Measurements from ENCODE around the gene MGST1. TPM values are rescaled to one million over a fixed set of nuclear protein-coding genes. Genes with fewer than 3 reads are reported as not detected.

Gene MGST1
- total RNA-seq, 1 experiment from 2014 or later = 30.0 TPM

DNA sequence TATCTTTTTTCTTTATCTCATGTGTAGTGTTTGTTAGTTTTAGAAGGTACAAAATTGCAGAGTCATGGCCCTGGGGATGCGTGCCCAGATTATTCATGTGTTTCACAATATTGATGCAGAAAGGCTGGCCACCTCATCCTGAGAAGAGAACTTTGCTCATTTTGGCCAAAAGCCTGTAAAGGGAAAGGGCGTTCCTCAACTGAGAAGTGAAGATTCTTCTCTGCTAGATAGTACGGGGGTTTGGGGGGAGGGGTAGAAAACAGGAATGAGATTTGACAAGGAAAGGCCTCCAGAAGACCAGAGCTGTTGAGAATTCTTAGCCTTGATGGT is 1.7 kb downstream of the MGST1 start:
- POLR2A ChIA-PET (ENCODE audit: low non-redundant PET) = no interaction called here
- no peaks in the 10 kb centered on the region for H3K27me3 ChIP-seq (replicated peaks; ENCODE audit: insufficient read depth, low read depth, low read length, poor library complexity)
- no peak overlapping the region for H3K27ac ChIP-seq (ENCODE audit: low read depth, low read length, poor library complexity, severe bottlenecking)
- no peak overlapping the region for H3K4me3 ChIP-seq (ENCODE audit: low read depth, low read length, poor library complexity, severe bottlenecking)
- CTCF ChIA-PET = no interaction called here
- H3K4me1 ChIP-seq (ENCODE audit: insufficient read depth, low read length, poor library complexity, severe bottlenecking) = no peaks in the 10 kb centered on the region
- no TSS peak for BruUV-seq (replicated peaks)
- intact Hi-C loops (cut with micrococcal nuclease; ENCODE audit: unreplicated experiment) = no loop called here
- no peaks in the 10 kb centered on the region for H3K9me3 ChIP-seq (ENCODE audit: low read depth, low read length, poor library complexity, severe bottlenecking)
- H3K36me3 ChIP-seq (ENCODE audit: insufficient read depth, low read length, poor library complexity, severe bottlenecking) = no peaks in the 10 kb centered on the region
- DNase-seq (ENCODE audit: low spot score) = no peak
- no peak for TF ChIP-seq EZH2 (IDR thresholded peaks at IDR 0.05; ENCODE audit: borderline replicate concordance, low read depth, low read length, poor library complexity, severe bottlenecking)
- TF ChIP-seq, protein P1, sequence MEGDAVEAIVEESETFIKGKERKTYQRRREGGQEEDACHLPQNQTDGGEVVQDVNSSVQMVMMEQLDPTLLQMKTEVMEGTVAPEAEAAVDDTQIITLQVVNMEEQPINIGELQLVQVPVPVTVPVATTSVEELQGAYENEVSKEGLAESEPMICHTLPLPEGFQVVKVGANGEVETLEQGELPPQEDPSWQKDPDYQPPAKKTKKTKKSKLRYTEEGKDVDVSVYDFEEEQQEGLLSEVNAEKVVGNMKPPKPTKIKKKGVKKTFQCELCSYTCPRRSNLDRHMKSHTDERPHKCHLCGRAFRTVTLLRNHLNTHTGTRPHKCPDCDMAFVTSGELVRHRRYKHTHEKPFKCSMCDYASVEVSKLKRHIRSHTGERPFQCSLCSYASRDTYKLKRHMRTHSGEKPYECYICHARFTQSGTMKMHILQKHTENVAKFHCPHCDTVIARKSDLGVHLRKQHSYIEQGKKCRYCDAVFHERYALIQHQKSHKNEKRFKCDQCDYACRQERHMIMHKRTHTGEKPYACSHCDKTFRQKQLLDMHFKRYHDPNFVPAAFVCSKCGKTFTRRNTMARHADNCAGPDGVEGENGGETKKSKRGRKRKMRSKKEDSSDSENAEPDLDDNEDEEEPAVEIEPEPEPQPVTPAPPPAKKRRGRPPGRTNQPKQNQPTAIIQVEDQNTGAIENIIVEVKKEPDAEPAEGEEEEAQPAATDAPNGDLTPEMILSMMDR (conservative IDR thresholded peaks at IDR 0.05; ENCODE audit: low read depth, low read length) = no peak

DNA sequence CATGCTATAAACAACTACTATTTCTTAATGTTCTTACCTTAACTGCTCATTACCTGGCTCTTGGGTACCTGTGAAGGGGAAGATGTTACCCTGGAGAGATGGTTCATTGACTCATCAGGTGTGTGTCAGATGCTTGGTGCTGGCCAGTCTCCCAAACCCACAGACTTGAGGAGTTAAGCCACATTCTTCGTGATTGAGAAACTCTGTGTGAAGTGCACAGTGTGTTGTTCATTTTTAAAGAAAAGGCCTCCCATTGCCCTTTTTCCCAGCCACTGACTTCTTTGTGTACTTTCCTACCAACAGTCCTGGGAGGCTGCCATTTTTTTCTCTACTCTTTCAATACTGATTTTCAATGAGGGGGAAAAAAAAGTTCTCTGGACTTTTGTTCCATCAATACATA is 3.2 kb downstream of the MGST1 start:
- no peak for DNase-seq (ENCODE audit: low spot score)
- POLR2A ChIA-PET (ENCODE audit: low non-redundant PET) = no interaction called here
- CTCF ChIA-PET = interaction anchor here (0.5 kb wide), 1 partner anchor 144 kb away, joined by 3 read pairs; no protein-coding TSS in a partner anchor
- no peak overlapping the region for H3K27ac ChIP-seq (ENCODE audit: low read depth, low read length, poor library complexity, severe bottlenecking)
- no peaks in the 10 kb centered on the region for H3K9me3 ChIP-seq (ENCODE audit: low read depth, low read length, poor library complexity, severe bottlenecking)
- H3K4me1 ChIP-seq (ENCODE audit: insufficient read depth, low read length, poor library complexity, severe bottlenecking) = no peaks in the 10 kb centered on the region
- TF ChIP-seq, protein P1 (conservative IDR thresholded peaks at IDR 0.05; ENCODE audit: low read depth, low read length) = no peak
- TF ChIP-seq EZH2 (IDR thresholded peaks at IDR 0.05; ENCODE audit: borderline replicate concordance, low read depth, low read length, poor library complexity, severe bottlenecking) = no peak
- no TSS peak for BruUV-seq (replicated peaks)
- no peak overlapping the region for H3K4me3 ChIP-seq (ENCODE audit: low read depth, low read length, poor library complexity, severe bottlenecking)
- no peaks in the 10 kb centered on the region for H3K27me3 ChIP-seq (replicated peaks; ENCODE audit: insufficient read depth, low read depth, low read length, poor library complexity)
- intact Hi-C loops (cut with micrococcal nuclease; ENCODE audit: unreplicated experiment) = loop anchor here (10.0 kb wide), 1 partner anchor 366 kb away; no protein-coding TSS in a partner anchor
- H3K36me3 ChIP-seq (ENCODE audit: insufficient read depth, low read length, poor library complexity, severe bottlenecking) = no peaks in the 10 kb centered on the region

DNA sequence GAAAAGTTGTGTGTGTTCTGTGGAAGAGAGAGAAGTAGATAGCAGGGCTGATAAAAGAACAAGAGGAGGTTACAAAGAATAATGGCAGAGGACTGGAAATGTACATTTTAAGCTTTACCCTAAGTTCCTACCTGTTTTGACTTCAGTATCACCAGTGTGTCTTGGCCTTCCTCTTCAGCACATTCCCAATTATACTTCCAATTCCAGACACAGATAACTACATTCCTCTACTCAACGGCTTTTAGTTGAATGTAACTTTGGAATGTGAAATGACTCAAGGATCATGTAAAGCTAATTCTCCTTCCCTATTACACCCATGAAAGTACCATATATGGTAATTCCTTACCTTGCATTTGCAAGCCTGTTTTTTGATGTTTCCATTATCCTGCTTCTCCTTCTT is 5.0 kb downstream of the MGST1 start:
- POLR2A ChIA-PET (ENCODE audit: low non-redundant PET) = no interaction called here
- no peak for DNase-seq (ENCODE audit: low spot score)
- Histone ChIP-seq H3K36me3 (ENCODE audit: insufficient read depth, low read length, poor library complexity, severe bottlenecking) (no peaks in the 10 kb centered on the region), H3K4me3 (ENCODE audit: low read depth, low read length, poor library complexity, severe bottlenecking) (no peak overlapping the region), H3K4me1 (ENCODE audit: insufficient read depth, low read length, poor library complexity, severe bottlenecking) (no peaks in the 10 kb centered on the region), H3K9me3 (ENCODE audit: low read depth, low read length, poor library complexity, severe bottlenecking) (no peaks in the 10 kb centered on the region), H3K27me3 (replicated peaks; ENCODE audit: insufficient read depth, low read depth, low read length, poor library complexity) (no peaks in the 10 kb centered on the region), H3K27ac (ENCODE audit: low read depth, low read length, poor library complexity, severe bottlenecking) (no peak overlapping the region)
- intact Hi-C loops (cut with micrococcal nuclease; ENCODE audit: unreplicated experiment) = loop anchor here (10.0 kb wide), 1 partner anchor 368 kb away; no protein-coding TSS in a partner anchor
- no peak for TF ChIP-seq EZH2 (IDR thresholded peaks at IDR 0.05; ENCODE audit: borderline replicate concordance, low read depth, low read length, poor library complexity, severe bottlenecking)
- TF ChIP-seq, protein P1 (conservative IDR thresholded peaks at IDR 0.05; ENCODE audit: low read depth, low read length) = no peak
- CTCF ChIA-PET = no interaction called here
- no TSS peak for BruUV-seq (replicated peaks)
